Endodermal cell (in vitro differentiated cells): ENCODE data around the gene CAMTA1. TPM values are rescaled to one million over a fixed set of nuclear protein-coding genes. Genes with fewer than 3 reads are reported as not detected.

Experiments
- DNase-seq: peaks from one replicate; pipeline ENCODE4 v3.0.0-alpha.2; 2017
- H3K27ac ChIP-seq: 2 replicates; pipeline ENCODE4 v1.5.1; 2013; ENCODE audit warnings: mild to moderate bottlenecking, low read depth, low read length, moderate library complexity
- H3K27me3 ChIP-seq: 2 replicates; pipeline ENCODE4 v1.6.1; 2013; ENCODE audit warnings: mild to moderate bottlenecking, low read length, moderate library complexity; ENCODE audit not compliant: insufficient read depth, control insufficient read depth, poor library complexity, severe bottlenecking
- H3K36me3 ChIP-seq: 2 replicates; pipeline ENCODE4 v1.7.0; 2013; ENCODE audit warnings: mild to moderate bottlenecking, low read length, moderate library complexity; ENCODE audit not compliant: control insufficient read depth, insufficient read depth
- H3K4me1 ChIP-seq: one replicate; pipeline ENCODE4 v1.7.0; 2013; ENCODE audit warnings: low read length; ENCODE audit not compliant: control insufficient read depth, insufficient read depth
- H3K4me3 ChIP-seq: 2 replicates; pipeline ENCODE4 v1.5.1; 2013; ENCODE audit warnings: mild to moderate bottlenecking, low read length, moderate library complexity
- H3K9ac ChIP-seq: 2 replicates; pipeline ENCODE4 v1.6.1; 2013; ENCODE audit warnings: mild to moderate bottlenecking, low read length, moderate library complexity; ENCODE audit not compliant: poor library complexity, severe bottlenecking; ENCODE audit errors: extremely low read depth
- H3K9me3 ChIP-seq: 2 replicates; pipeline ENCODE4 v1.6.1; 2013; ENCODE audit warnings: mild to moderate bottlenecking, low read length, moderate library complexity; ENCODE audit not compliant: control insufficient read depth
- H3K27ac Mint-ChIP-seq: 2 replicates; pipeline ENCODE4 v1.8.0; 2020; ENCODE audit warnings: mixed read lengths
- H3K27me3 Mint-ChIP-seq: 2 replicates; pipeline ENCODE4 v1.8.0; 2021; ENCODE audit warnings: mild to moderate bottlenecking, mixed read lengths; ENCODE audit not compliant: insufficient read depth
- H3K36me3 Mint-ChIP-seq: 2 replicates; pipeline ENCODE4 v1.8.0; 2020; ENCODE audit warnings: low read depth, mixed read lengths
- H3K4me1 Mint-ChIP-seq: 2 replicates; pipeline ENCODE4 v1.8.0; 2020; ENCODE audit warnings: mixed read lengths
- H3K4me3 Mint-ChIP-seq: 2 replicates; pipeline ENCODE4 v1.8.0; 2020; ENCODE audit warnings: mild to moderate bottlenecking, moderate library complexity, mixed read lengths
- H3K9me3 Mint-ChIP-seq: 2 replicates; pipeline ENCODE4 v1.8.0; 2020; ENCODE audit warnings: mild to moderate bottlenecking, mixed read lengths
- CTCF ChIP-seq: fragments of 200-600 bp; sonication (generic); conservative IDR thresholded peaks from 2 replicates; pipeline ENCODE4 v1.5.0; 2021; ENCODE audit warnings: antibody characterized with exemption, mild to moderate bottlenecking
- WGBS, 2 experiments: methylation state at CpG; one replicate each; pipeline versions ENCODE4 v1.1.5 to v1.1.7; 2013; ENCODE audit warnings: missing lambda C conversion rate in 2 of 2, mixed read lengths in 1 of 2; ENCODE audit not compliant: insufficient coverage in 1 of 2, insufficient read length in 1 of 2; 5-methylcytosine and 5-hydroxymethylcytosine counted together
- total RNA-seq, 2 donors: library from RNA; stranded (reverse); fragmentation: NEBNext Ultra II Directional in 1 of 2; extraction: Animal tissue kit (Norgen Biotek cat#: 25700) in 1 of 2; gene quantifications; 2 replicates in 1 of 2; 3 replicates in 1 of 2; pipeline ENCODE4 v1.2.1, GENCODE V29; 2021

Gene CAMTA1
- total RNA-seq, 2 donors from 2014 or later, result 123 to 137 TPM

- H3K4me3 ChIP-seq, result no peak overlapping the region
- H3K9me3 ChIP-seq, result no peaks in the 10 kb centered on the region
- H3K36me3 ChIP-seq, result no peaks in the 10 kb centered on the region
- H3K9ac ChIP-seq, result no peak overlapping the region
- TF ChIP-seq CTCF, result no peak
- H3K4me1 ChIP-seq, result no peaks in the 10 kb centered on the region
- H3K36me3 Mint-ChIP-seq, result no peaks in the 10 kb centered on the region
- DNase-seq, result no peak
- 92 to 94% methylated on average over 8 of the region's 8 CpGs for WGBS, 2 experiments
- H3K4me1 Mint-ChIP-seq, result peaks cover 2% of the 10 kb centered on the region
- H3K4me3 Mint-ChIP-seq, result no peak overlapping the region
- H3K27ac Mint-ChIP-seq, result no peak overlapping the region
- peaks cover 24% of the 10 kb centered on the region for H3K27me3 Mint-ChIP-seq
- no peak overlapping the region for H3K27ac ChIP-seq
- peaks cover 7% of the 10 kb centered on the region for H3K27me3 ChIP-seq
- H3K9me3 Mint-ChIP-seq, result no peaks in the 10 kb centered on the region
Observed at GRCh38 chr1:7684132-7684531, 898.9 kb downstream of the CAMTA1 start.

GRCh38 chr1:7684861-7685635 lies 899.8 kb downstream of the CAMTA1 start:
- no peaks in the 10 kb centered on the region for H3K36me3 ChIP-seq
- H3K27ac ChIP-seq, result no peak overlapping the region
- no peak overlapping the region for H3K9ac ChIP-seq
- H3K9me3 ChIP-seq, result no peaks in the 10 kb centered on the region
- Mint-ChIP-seq H3K27ac (no peak overlapping the region), H3K9me3 (no peaks in the 10 kb centered on the region), H3K4me1 (peaks cover 2% of the 10 kb centered on the region), H3K27me3 (peaks cover 22% of the 10 kb centered on the region), H3K4me3 (no peak overlapping the region), H3K36me3 (no peaks in the 10 kb centered on the region)
- DNase-seq, result no peak
- H3K27me3 ChIP-seq, result no peaks in the 10 kb centered on the region
- H3K4me3 ChIP-seq, result no peak overlapping the region
- no peak for TF ChIP-seq CTCF
- 93 to 96% methylated on average over 25 to 29 of the region's 29 CpGs for WGBS, 2 experiments
- no peaks in the 10 kb centered on the region for H3K4me1 ChIP-seq

GRCh38 chr1:7686301-7686850 lies 901.1 kb downstream of the CAMTA1 start:
- Histone ChIP-seq H3K36me3 (no peaks in the 10 kb centered on the region), H3K4me1 (no peaks in the 10 kb centered on the region), H3K27ac (no peak overlapping the region), H3K4me3 (no peak overlapping the region), H3K27me3 (no peaks in the 10 kb centered on the region), H3K9me3 (no peaks in the 10 kb centered on the region), H3K9ac (no peak overlapping the region)
- Mint-ChIP-seq H3K36me3 (peaks cover 4% of the 10 kb centered on the region), H3K9me3 (peaks cover 1% of the 10 kb centered on the region), H3K27ac (no peak overlapping the region), H3K4me3 (no peak overlapping the region), H3K27me3 (peaks cover 20% of the 10 kb centered on the region), H3K4me1 (peaks cover 2% of the 10 kb centered on the region)
- 84 to 87% methylated on average over 15 to 16 of the region's 16 CpGs for WGBS, 2 experiments
- TF ChIP-seq CTCF, result no peak
- no peak for DNase-seq
